SKM-1 (cell line): Measurements from ENCODE around the gene SHISAL2B.
"Not testable (repeated sequence)": the region's sequence is repeated elsewhere in the genome, so short reads cannot be mapped to it uniquely, and the experiment has no call there.

Experiments used
- DNase-seq: peaks from one replicate; lab custom pipeline; 2025; ENCODE audit not compliant: unreplicated experiment; lab: John Stamatoyannopoulos, UW

Gene SHISAL2B

GRCh38 chr5:64696414-64696813 is 6.1 kb downstream of the SHISAL2B start:
- not testable (repeated sequence) for DNase-seq

GRCh38 chr5:64700765-64701164 is 10.5 kb downstream of the SHISAL2B start:
- DNase-seq = no peak

GRCh38 chr5:64706074-64706473 is 15.8 kb downstream of the SHISAL2B start:
- not testable (repeated sequence) for DNase-seq

- DNase-seq = no peak
These were observed 16.9 kb downstream of the SHISAL2B start for GRCh38 chr5:64707191-64707590.

- not testable (repeated sequence) for DNase-seq
These were observed 24.2 kb downstream of the SHISAL2B start for GRCh38 chr5:64714495-64714894.

GRCh38 chr5:64722588-64722987 is 32.3 kb downstream of the SHISAL2B start:
- DNase-seq = no peak

- no peak for DNase-seq
These were observed 36.8 kb downstream of the SHISAL2B start for GRCh38 chr5:64727150-64727549.

- no peak for DNase-seq
These were observed 52.1 kb downstream of the SHISAL2B start for GRCh38 chr5:64742411-64742810.

GRCh38 chr5:64742821-64743220 is 52.5 kb downstream of the SHISAL2B start:
- no peak for DNase-seq

GRCh38 chr5:64744914-64745313 is 54.6 kb downstream of the SHISAL2B start:
- DNase-seq = no peak

- no peak for DNase-seq
These were observed 56.1 kb downstream of the SHISAL2B start for GRCh38 chr5:64746446-64746845.

- DNase-seq = no peak
These were observed 59.1 kb downstream of the SHISAL2B start for GRCh38 chr5:64749385-64749784.

GRCh38 chr5:64754066-64754465 is 63.8 kb downstream of the SHISAL2B start:
- no peak for DNase-seq

- no peak for DNase-seq
These were observed 68.6 kb downstream of the SHISAL2B start for GRCh38 chr5:64758901-64759300.

- DNase-seq = no peak
These were observed 69.8 kb downstream of the SHISAL2B start for GRCh38 chr5:64759960-64760660.

- DNase-seq = no peak
These were observed 73.7 kb downstream of the SHISAL2B start for GRCh38 chr5:64763948-64764503.

GRCh38 chr5:64765804-64766504 is 75.7 kb downstream of the SHISAL2B start:
- no peak for DNase-seq

GRCh38 chr5:64766941-64767340 is 76.6 kb downstream of the SHISAL2B start:
- peak; percentile 40 for DNase-seq
